Diencephalon (tissue), 1 donor: ENCODE results near the gene PLPP7. TPM values are rescaled to one million over a fixed set of nuclear protein-coding genes. Genes with fewer than 3 reads are reported as not detected.

Experiments used
- total RNA-seq: library from RNA; depleted of rRNA; stranded (reverse); fragments of >200 nt; gene quantifications from one replicate; pipeline ENCODE4 v1.2.3, GENCODE V29; 2014

Gene PLPP7
- 9.2 TPM for total RNA-seq

DNA sequence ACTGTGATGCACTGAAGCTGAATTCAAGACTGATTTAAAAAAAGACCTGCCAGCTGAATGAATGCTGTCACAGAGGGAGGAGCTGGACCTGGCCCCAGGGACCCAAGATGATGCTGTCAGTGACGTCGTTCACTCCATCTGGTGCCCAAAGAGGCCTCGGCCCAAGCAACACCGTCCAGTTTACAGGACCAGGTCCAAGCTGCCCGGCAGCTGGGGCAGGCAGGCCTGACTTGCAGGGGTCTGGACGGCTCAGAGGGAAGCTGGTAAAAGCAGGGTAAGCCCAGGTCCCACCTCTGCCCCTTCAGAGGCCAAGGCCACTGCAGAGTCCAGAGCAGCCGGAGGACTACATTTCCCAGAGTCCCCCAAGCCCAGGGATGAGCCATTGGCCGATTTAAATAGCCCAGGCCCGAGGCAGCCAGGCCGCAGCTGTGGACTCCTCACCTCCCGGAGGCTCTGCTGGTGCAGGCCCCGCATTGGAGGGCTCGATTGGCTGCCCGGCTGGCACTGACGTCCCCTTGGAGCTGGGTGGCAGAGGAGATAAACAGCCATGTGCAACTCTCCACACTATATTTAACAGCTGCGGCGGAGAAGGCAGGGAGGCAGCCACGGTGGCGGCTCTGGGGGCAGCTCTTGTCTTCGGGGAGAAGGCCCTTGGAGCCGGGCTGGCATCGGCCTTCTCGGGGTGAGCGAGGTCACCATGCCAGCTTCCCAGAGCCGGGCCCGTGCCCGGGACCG, at the start of gene PLPP7:
PLPP7 (plus strand) TSS at position 423 of the 735 bp plus-strand sequence; CDS start at position 698, 275 bp downstream.

DNA sequence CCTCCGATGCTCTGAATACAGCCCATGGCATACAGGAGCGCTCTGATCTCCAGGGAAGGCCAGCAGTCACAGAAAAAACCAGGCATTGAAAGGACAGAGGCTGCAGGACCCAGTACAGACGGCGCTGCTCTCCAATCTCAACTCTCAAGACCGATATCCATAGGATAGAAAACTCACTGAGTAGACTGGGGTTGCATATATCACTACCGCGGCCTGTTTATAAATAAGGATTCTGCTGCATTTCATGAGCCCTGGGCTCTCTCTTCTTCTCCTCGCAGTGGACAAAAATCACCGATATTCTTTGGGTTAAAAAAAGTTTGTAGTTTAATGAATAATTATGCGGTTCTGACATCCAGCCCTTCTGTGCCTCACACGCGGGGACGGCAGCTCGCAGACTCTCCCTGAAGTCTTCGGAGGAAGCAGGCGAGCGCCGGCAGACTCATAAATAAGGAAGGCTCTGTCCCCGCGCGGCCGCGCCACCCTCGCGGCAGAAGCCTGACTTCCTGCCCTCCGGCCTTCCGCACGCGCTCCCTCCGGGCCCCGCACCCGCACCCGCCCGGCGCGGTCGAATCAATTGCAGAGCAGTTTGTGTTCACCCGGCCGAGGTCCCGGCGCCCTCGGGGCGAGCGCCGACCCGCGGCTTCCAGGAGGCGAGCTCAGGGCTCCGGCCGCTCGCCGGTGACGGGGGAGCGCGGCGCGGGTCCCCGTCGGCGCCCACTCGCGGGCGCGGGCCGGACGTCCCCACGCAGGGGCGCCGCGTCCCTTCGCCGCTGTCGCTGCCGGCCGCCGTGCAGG, 13.2 kb upstream of the PLPP7 start, which contains the start of gene FAM78A:
FAM78A (minus strand) TSS at position 417 of the 795 bp plus-strand sequence; CDS start at position 86, 331 bp downstream.

Other genes with a start within 250 kb of the PLPP7 start
- gene AIF1L, start 193.2 kb upstream of the PLPP7 start, total RNA-seq = 24.9 TPM
- gene NUP214, start 164.1 kb upstream of the PLPP7 start, total RNA-seq = 16.8 TPM
- 2.5 TPM for gene FAM78A, start 13.2 kb upstream of the PLPP7 start, total RNA-seq
- 202 TPM for gene PRRC2B, start 104.4 kb downstream of the PLPP7 start, total RNA-seq
- gene POMT1, start 213.2 kb downstream of the PLPP7 start, total RNA-seq = 48.7 TPM
- gene UCK1, start 241.5 kb downstream of the PLPP7 start, total RNA-seq = 15.5 TPM